Measurements from ENCODE around the gene RIN3.

- no peak for TF ChIP-seq EZH2 (IDR thresholded peaks at IDR 0.05; ENCODE audit: borderline replicate concordance, low read depth, low read length, poor library complexity, severe bottlenecking)
- TF ChIP-seq, protein P1, sequence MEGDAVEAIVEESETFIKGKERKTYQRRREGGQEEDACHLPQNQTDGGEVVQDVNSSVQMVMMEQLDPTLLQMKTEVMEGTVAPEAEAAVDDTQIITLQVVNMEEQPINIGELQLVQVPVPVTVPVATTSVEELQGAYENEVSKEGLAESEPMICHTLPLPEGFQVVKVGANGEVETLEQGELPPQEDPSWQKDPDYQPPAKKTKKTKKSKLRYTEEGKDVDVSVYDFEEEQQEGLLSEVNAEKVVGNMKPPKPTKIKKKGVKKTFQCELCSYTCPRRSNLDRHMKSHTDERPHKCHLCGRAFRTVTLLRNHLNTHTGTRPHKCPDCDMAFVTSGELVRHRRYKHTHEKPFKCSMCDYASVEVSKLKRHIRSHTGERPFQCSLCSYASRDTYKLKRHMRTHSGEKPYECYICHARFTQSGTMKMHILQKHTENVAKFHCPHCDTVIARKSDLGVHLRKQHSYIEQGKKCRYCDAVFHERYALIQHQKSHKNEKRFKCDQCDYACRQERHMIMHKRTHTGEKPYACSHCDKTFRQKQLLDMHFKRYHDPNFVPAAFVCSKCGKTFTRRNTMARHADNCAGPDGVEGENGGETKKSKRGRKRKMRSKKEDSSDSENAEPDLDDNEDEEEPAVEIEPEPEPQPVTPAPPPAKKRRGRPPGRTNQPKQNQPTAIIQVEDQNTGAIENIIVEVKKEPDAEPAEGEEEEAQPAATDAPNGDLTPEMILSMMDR (conservative IDR thresholded peaks at IDR 0.05; ENCODE audit: low read depth, low read length): no peak
These were observed 58.5 kb downstream of the RIN3 start for GRCh38 chr14:92572050-92572449.
